Measurements from ENCODE around the gene AGBL1.

Gene AGBL1

DNA sequence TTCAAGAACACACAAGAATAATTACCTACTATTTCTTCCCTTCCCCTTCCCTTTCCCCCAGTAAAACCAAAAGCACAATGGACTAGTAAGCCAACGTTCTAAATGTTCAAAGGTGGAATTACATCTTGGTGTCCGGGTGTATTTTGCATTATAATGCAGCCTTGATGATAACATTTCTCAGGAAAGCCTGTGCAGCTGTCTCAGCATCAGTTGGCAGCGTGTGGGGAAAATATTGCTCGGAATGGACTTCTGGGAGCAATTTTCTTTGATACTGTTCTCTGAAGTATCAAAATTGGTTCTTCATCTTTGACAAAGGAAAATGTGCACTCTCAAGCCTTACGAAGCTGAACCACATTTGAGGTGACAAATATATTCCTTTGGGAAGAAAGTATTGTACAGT, 198.9 kb downstream of the AGBL1 start:
- ChIA-PET POLR2A (no interaction called here), CTCF (interaction anchor here (0.6 to 0.7 kb wide), 2 partner anchors 22 to 91 kb away, joined by 4 to 6 read pairs; no protein-coding TSS in a partner anchor)
- Histone ChIP-seq H3K9me3 (ENCODE audit: control insufficient read depth, insufficient read depth, low read depth, low read length) (no peaks in the 10 kb centered on the region), H3K4me1 (ENCODE audit: control insufficient read depth, insufficient read depth, low read length) (no peaks in the 10 kb centered on the region), H3K4me3 (ENCODE audit: low read depth, low read length) (no peak overlapping the region), H3K27ac (ENCODE audit: extremely low read depth, low read depth, low read length) (no peak overlapping the region), H3K36me3 (ENCODE audit: control insufficient read depth in 2 of 2, insufficient read depth in 1 of 2, low read length in 2 of 2) (no peaks in the 10 kb centered on the region)
- TF ChIP-seq ZNF350 (tag by site-specific recombination; IDR thresholded peaks at IDR 0.05) (no peak), ZXDB (tag by site-specific recombination; IDR thresholded peaks at IDR 0.05) (no peak), FEZF1 (tag by site-specific recombination; IDR thresholded peaks at IDR 0.05) (no peak), TRIM28 (IDR thresholded peaks at IDR 0.05; ENCODE audit: borderline replicate concordance, low read length) (no peak), ZNF146 (tag by site-specific recombination; IDR thresholded peaks at IDR 0.05) (no peak), ZNF266 (tag by site-specific recombination; IDR thresholded peaks at IDR 0.05; ENCODE audit: low read depth) (no peak), ZNF585B (tag by site-specific recombination; IDR thresholded peaks at IDR 0.05) (no peak), PRDM1 (tag by site-specific recombination; IDR thresholded peaks at IDR 0.05) (no peak), SETDB1 (IDR thresholded peaks at IDR 0.05; ENCODE audit: insufficient read length, low read length) (no peak), ZNF561 (tag by site-specific recombination; IDR thresholded peaks at IDR 0.05; ENCODE audit: borderline replicate concordance) (no peak), ZNF391 (tag by site-specific recombination; IDR thresholded peaks at IDR 0.05; ENCODE audit: borderline replicate concordance, low read depth) (no peak), ZNF112 (tag by site-specific recombination; IDR thresholded peaks at IDR 0.05) (no peak)
- TF ChIP-seq, protein P1, sequence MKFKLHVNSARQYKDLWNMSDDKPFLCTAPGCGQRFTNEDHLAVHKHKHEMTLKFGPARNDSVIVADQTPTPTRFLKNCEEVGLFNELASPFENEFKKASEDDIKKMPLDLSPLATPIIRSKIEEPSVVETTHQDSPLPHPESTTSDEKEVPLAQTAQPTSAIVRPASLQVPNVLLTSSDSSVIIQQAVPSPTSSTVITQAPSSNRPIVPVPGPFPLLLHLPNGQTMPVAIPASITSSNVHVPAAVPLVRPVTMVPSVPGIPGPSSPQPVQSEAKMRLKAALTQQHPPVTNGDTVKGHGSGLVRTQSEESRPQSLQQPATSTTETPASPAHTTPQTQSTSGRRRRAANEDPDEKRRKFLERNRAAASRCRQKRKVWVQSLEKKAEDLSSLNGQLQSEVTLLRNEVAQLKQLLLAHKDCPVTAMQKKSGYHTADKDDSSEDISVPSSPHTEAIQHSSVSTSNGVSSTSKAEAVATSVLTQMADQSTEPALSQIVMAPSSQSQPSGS (tag by site-specific recombination; IDR thresholded peaks at IDR 0.05; ENCODE audit: low read depth): no peak
- TF ChIP-seq, protein P2, sequence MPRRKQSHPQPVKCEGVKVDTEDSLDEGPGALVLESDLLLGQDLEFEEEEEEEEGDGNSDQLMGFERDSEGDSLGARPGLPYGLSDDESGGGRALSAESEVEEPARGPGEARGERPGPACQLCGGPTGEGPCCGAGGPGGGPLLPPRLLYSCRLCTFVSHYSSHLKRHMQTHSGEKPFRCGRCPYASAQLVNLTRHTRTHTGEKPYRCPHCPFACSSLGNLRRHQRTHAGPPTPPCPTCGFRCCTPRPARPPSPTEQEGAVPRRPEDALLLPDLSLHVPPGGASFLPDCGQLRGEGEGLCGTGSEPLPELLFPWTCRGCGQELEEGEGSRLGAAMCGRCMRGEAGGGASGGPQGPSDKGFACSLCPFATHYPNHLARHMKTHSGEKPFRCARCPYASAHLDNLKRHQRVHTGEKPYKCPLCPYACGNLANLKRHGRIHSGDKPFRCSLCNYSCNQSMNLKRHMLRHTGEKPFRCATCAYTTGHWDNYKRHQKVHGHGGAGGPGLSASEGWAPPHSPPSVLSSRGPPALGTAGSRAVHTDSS (tag by site-specific recombination; IDR thresholded peaks at IDR 0.05): no peak
- TF ChIP-seq, protein P3, sequence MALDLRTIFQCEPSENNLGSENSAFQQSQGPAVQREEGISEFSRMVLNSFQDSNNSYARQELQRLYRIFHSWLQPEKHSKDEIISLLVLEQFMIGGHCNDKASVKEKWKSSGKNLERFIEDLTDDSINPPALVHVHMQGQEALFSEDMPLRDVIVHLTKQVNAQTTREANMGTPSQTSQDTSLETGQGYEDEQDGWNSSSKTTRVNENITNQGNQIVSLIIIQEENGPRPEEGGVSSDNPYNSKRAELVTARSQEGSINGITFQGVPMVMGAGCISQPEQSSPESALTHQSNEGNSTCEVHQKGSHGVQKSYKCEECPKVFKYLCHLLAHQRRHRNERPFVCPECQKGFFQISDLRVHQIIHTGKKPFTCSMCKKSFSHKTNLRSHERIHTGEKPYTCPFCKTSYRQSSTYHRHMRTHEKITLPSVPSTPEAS (tag by site-specific recombination; IDR thresholded peaks at IDR 0.05): no peak

DNA sequence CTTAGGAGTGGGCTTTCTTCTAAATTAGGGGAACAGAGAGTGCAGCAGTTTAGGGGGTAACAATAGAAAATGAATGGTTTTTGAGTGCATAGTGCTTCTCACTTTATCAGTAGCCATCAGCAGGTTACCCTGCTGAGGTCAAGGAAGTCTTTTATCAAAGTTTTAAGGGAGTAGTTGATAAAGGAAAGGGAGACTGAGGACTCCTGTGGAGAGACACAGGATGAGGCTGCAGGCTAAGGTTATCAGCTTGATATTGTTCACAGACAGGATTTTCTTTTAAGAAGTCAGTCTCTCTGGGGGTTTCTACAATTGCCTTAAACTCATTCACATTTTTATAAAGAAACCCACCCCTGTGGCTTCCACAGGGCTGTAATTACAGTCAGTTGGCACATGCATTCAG, 205.0 kb downstream of the AGBL1 start:
- H3K4me3 ChIP-seq (ENCODE audit: low read depth, low read length): no peak overlapping the region
- H3K9me3 ChIP-seq (ENCODE audit: control insufficient read depth, insufficient read depth, low read depth, low read length): no peaks in the 10 kb centered on the region; the same call in 1 of the 2 replicates
- no peak overlapping the region for H3K27ac ChIP-seq (ENCODE audit: extremely low read depth, low read depth, low read length)
- CTCF ChIA-PET: no interaction called here
- no peaks in the 10 kb centered on the region for H3K4me1 ChIP-seq (ENCODE audit: control insufficient read depth, insufficient read depth, low read length)
- H3K36me3 ChIP-seq (ENCODE audit: control insufficient read depth in 2 of 2, insufficient read depth in 1 of 2, low read length in 2 of 2): no peaks in the 10 kb centered on the region
- TF ChIP-seq ZNF2 (tag by site-specific recombination; IDR thresholded peaks at IDR 0.05) (no peak), ZNF623 (tag by site-specific recombination; IDR thresholded peaks at IDR 0.05) (no peak), ZFP69B (tag by site-specific recombination; IDR thresholded peaks at IDR 0.05) (no peak), KLF8 (tag by site-specific recombination; IDR thresholded peaks at IDR 0.05) (no peak), HOXC10 (CRISPR knock-in tag; IDR thresholded peaks at IDR 0.05) (no peak), ZNF837 (tag by site-specific recombination; IDR thresholded peaks at IDR 0.05) (no peak), ZNF140 (tag by site-specific recombination; IDR thresholded peaks at IDR 0.05) (no peak)
- TF ChIP-seq, protein P4, sequence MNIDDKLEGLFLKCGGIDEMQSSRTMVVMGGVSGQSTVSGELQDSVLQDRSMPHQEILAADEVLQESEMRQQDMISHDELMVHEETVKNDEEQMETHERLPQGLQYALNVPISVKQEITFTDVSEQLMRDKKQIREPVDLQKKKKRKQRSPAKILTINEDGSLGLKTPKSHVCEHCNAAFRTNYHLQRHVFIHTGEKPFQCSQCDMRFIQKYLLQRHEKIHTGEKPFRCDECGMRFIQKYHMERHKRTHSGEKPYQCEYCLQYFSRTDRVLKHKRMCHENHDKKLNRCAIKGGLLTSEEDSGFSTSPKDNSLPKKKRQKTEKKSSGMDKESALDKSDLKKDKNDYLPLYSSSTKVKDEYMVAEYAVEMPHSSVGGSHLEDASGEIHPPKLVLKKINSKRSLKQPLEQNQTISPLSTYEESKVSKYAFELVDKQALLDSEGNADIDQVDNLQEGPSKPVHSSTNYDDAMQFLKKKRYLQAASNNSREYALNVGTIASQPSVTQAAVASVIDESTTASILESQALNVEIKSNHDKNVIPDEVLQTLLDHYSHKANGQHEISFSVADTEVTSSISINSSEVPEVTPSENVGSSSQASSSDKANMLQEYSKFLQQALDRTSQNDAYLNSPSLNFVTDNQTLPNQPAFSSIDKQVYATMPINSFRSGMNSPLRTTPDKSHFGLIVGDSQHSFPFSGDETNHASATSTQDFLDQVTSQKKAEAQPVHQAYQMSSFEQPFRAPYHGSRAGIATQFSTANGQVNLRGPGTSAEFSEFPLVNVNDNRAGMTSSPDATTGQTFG (tag by site-specific recombination; IDR thresholded peaks at IDR 0.05; ENCODE audit: borderline replicate concordance): no peak
- POLR2A ChIA-PET: no interaction called here
